ENCODE data around the gene JMJD1C. TPM values are rescaled to one million over a fixed set of nuclear protein-coding genes. Genes with fewer than 3 reads are reported as not detected.
A peak's percentile ranks its signal among the peaks of the same experiment; 100 is the strongest.
"Not testable (repeated sequence)": the region's sequence is repeated elsewhere in the genome, so short reads cannot be mapped to it uniquely, and the experiment has no call there.

The JMJD1C gene
- total RNA-seq, 1 donor from 2014 or later = 72.9 TPM

GRCh38 chr10:63286754-63287264 is 179.0 kb downstream of the JMJD1C start:
- Mint-ChIP-seq H3K27ac (ENCODE audit: unreplicated experiment) (peak overlapping the region; percentile 71), H3K9me3 (ENCODE audit: low read depth) (no peaks in the 10 kb centered on the region)
- TF ChIP-seq, protein P1, sequence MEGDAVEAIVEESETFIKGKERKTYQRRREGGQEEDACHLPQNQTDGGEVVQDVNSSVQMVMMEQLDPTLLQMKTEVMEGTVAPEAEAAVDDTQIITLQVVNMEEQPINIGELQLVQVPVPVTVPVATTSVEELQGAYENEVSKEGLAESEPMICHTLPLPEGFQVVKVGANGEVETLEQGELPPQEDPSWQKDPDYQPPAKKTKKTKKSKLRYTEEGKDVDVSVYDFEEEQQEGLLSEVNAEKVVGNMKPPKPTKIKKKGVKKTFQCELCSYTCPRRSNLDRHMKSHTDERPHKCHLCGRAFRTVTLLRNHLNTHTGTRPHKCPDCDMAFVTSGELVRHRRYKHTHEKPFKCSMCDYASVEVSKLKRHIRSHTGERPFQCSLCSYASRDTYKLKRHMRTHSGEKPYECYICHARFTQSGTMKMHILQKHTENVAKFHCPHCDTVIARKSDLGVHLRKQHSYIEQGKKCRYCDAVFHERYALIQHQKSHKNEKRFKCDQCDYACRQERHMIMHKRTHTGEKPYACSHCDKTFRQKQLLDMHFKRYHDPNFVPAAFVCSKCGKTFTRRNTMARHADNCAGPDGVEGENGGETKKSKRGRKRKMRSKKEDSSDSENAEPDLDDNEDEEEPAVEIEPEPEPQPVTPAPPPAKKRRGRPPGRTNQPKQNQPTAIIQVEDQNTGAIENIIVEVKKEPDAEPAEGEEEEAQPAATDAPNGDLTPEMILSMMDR (IDR thresholded peaks at IDR 0.05) = no peak

DNA sequence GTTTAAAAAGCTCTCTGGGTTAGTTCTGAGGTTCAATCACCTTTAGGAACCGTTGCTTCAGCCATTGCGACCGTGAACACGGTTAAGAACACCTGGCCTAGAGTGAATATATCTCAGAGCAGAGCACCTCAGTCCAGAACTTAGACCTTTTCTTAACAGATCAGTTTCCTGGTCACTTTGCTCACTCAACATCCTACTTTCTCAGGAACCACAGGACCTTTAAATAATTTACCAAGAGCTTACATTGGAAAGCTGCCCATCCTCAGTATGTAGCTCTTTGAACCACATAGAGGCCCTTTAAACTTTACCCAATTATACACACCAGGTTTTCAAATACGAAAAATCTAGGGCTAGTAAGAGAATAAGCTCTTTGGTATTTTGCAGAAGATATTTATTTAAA is 179.4 kb downstream of the JMJD1C start:
- Mint-ChIP-seq H3K27me3 (ENCODE audit: low read depth) (no peaks in the 10 kb centered on the region), H3K4me3 (ENCODE audit: unreplicated experiment) (no peak overlapping the region), H3K36me3 (ENCODE audit: low read depth) (no peaks in the 10 kb centered on the region), H3K4me1 (ENCODE audit: low read depth) (peaks cover 21% of the 10 kb centered on the region), H3K9me3 (ENCODE audit: low read depth) (no peaks in the 10 kb centered on the region), H3K27ac (ENCODE audit: unreplicated experiment) (peak overlapping the region; percentile 71)
- TF ChIP-seq, protein P1 (IDR thresholded peaks at IDR 0.05) = no peak
- DNase-seq (ENCODE audit: low spot score) = no peak

More at GRCh38 chr10:63286754-63287264, 179.0 kb downstream of the JMJD1C start:
- Mint-ChIP-seq H3K36me3 (ENCODE audit: low read depth) (no peaks in the 10 kb centered on the region), H3K27me3 (ENCODE audit: low read depth) (no peaks in the 10 kb centered on the region), H3K4me1 (ENCODE audit: low read depth) (peaks cover 21% of the 10 kb centered on the region), H3K4me3 (ENCODE audit: unreplicated experiment) (no peak overlapping the region)
- no peak for DNase-seq (ENCODE audit: low spot score)

DNA sequence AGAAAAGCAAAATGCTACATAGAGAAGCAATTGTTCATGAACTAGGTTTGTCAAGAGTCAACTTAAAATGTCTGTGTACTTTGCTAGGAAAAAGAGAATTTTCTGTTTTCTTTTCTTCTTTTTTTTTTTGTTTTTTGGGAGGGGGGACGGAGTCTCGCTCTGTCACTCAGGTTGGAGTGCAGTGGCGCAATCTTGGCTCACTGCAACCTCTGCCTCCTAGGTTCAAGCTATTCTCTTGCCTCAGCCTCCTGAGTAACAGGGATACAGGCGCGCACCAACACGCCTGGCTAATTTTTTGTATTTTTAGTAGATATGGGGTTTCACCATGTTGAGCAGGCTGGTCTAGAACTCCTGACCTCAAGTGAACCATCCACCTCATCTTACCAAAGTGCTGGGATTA is 181.9 kb downstream of the JMJD1C start:
- not testable (repeated sequence) for H3K36me3 Mint-ChIP-seq (ENCODE audit: low read depth); H3K27me3 Mint-ChIP-seq (ENCODE audit: low read depth); H3K9me3 Mint-ChIP-seq (ENCODE audit: low read depth); DNase-seq (ENCODE audit: low spot score); H3K4me3 Mint-ChIP-seq (ENCODE audit: unreplicated experiment); H3K27ac Mint-ChIP-seq (ENCODE audit: unreplicated experiment)
- peaks cover 21% of the 10 kb centered on the region for H3K4me1 Mint-ChIP-seq (ENCODE audit: low read depth)

DNA sequence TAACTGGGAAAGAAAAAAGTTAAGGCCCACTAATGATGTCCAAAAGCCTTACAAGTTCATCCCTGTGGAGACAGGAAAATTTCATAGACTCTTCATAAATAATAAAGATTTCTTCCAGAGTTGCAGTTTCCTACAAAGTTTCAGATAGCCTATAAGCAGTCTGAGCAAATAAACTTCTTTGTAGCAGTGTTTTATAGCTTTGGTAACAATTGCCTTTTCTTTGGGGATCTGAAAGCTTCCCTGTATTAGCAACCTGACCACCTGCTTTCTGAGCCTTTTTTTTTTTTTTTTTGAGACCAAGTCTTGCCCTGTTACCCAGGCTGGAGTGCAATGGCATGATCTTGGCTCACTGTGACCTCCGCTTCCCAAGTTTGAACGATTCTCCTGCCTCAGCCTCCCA is 182.7 kb downstream of the JMJD1C start:
- Mint-ChIP-seq H3K27me3 (ENCODE audit: low read depth) (no peaks in the 10 kb centered on the region), H3K4me3 (ENCODE audit: unreplicated experiment) (no peak overlapping the region), H3K9me3 (ENCODE audit: low read depth) (no peaks in the 10 kb centered on the region), H3K36me3 (ENCODE audit: low read depth) (no peaks in the 10 kb centered on the region), H3K27ac (ENCODE audit: unreplicated experiment) (no peak overlapping the region), H3K4me1 (ENCODE audit: low read depth) (peaks cover 21% of the 10 kb centered on the region)
- TF ChIP-seq, protein P1 (IDR thresholded peaks at IDR 0.05) = no peak
- no peak for DNase-seq (ENCODE audit: low spot score)

DNA sequence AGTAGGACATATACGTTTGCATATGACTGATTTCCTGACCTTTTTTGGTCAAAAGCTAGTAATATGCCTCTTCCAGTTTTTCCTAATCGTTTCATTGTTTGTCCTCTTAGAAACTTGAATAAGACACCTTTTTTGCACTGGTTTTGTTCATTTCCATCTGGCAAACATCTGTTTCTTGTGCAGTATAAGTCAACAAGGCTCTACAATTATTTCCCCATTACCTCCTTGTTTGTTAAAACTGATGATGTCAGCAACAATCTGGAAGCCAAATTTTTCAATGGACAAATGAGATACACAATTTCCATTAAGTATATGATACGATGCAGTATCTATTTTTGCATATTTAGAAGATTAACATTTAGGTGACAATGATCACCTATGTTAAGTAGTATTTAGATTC is 183.8 kb downstream of the JMJD1C start:
- H3K9me3 Mint-ChIP-seq (ENCODE audit: low read depth) = no peaks in the 10 kb centered on the region
- no peak for DNase-seq (ENCODE audit: low spot score)
- TF ChIP-seq, protein P1 (IDR thresholded peaks at IDR 0.05) = no peak
- H3K4me3 Mint-ChIP-seq (ENCODE audit: unreplicated experiment) = no peak overlapping the region
- H3K27me3 Mint-ChIP-seq (ENCODE audit: low read depth) = no peaks in the 10 kb centered on the region
- no peaks in the 10 kb centered on the region for H3K36me3 Mint-ChIP-seq (ENCODE audit: low read depth)
- H3K27ac Mint-ChIP-seq (ENCODE audit: unreplicated experiment) = no peak overlapping the region
- H3K4me1 Mint-ChIP-seq (ENCODE audit: low read depth) = peaks cover 17% of the 10 kb centered on the region

- Mint-ChIP-seq H3K4me1 (ENCODE audit: low read depth) (peaks cover 3% of the 10 kb centered on the region), H3K36me3 (ENCODE audit: low read depth) (no peaks in the 10 kb centered on the region), H3K27me3 (ENCODE audit: low read depth) (no peaks in the 10 kb centered on the region), H3K27ac (ENCODE audit: unreplicated experiment) (no peak overlapping the region), H3K4me3 (ENCODE audit: unreplicated experiment) (no peak overlapping the region), H3K9me3 (ENCODE audit: low read depth) (no peaks in the 10 kb centered on the region)
- no peak for DNase-seq (ENCODE audit: low spot score)
- TF ChIP-seq, protein P1 (IDR thresholded peaks at IDR 0.05) = no peak
Measured at GRCh38 chr10:63280386-63280785, 185.4 kb downstream of the JMJD1C start.

Measured in chondrocyte (in vitro differentiated cells).